Thyroid gland (tissue), 4 donors: ENCODE results near the gene PRKCZ. TPM values are rescaled to one million over a fixed set of nuclear protein-coding genes. Genes with fewer than 3 reads are reported as not detected.
A peak's percentile ranks its signal among the peaks of the same experiment; 100 is the strongest.

Experiments used
- DNase-seq, 2 donors: peaks; one replicate each; pipeline ENCODE4 v3.0.0-alpha.2; 2019
- H3K27ac ChIP-seq, 3 donors: fragments of 200-600 bp; sonication (generic); 1 replicate in 2 of 3; 2 replicates in 1 of 3; pipeline ENCODE4 v1.5.1; 2016 to 2019; ENCODE audit warnings: mild to moderate bottlenecking in 1 of 3, moderate library complexity in 1 of 3
- H3K27me3 ChIP-seq: fragments of 200-600 bp; sonication (generic); one replicate; pipeline ENCODE4 v1.5.1; 2019
- H3K36me3 ChIP-seq, 2 donors: fragments of 200-600 bp; sonication (generic); one replicate each; pipeline ENCODE4 v1.5.1; 2016 to 2019
- H3K4me1 ChIP-seq, 2 donors: fragments of 200-600 bp; sonication (generic); one replicate each; pipeline ENCODE4 v1.5.1; 2017 to 2019
- H3K4me3 ChIP-seq, 3 donors: fragments of 200-600 bp; sonication (generic); replicated peaks in 1 of 3; 1 replicate in 2 of 3; 2 replicates in 1 of 3; pipeline ENCODE4 v1.5.1; 2016; ENCODE audit warnings: mild to moderate bottlenecking in 1 of 3
- H3K9me3 ChIP-seq: fragments of 200-600 bp; sonication (generic); one replicate; pipeline ENCODE4 v1.5.1; 2017
- POLR2A ChIP-seq, 2 donors: fragments of 450-650 bp; IDR thresholded peaks; one replicate each; pipeline ENCODE4 v1.6.1; 2017; ENCODE audit warnings: antibody characterized with exemption in 2 of 2, mild to moderate bottlenecking in 2 of 2, moderate library complexity in 1 of 2
- WGBS, 2 donors: methylation state at CpG; one replicate each; pipeline ENCODE4 v1.1.5; 2017; 5-methylcytosine and 5-hydroxymethylcytosine counted together
- intact Hi-C: fragments of 100-400 bp; cut with DNase I; formaldehyde crosslinking; loops from one replicate; pipeline ENCODE4 v1.15.1; 2023
- total RNA-seq, 4 donors: library from RNA; depleted of rRNA; stranded (reverse); fragments of >200 nt; gene quantifications; one replicate each; pipeline ENCODE4 v1.2.3, GENCODE V29; 2016
- TF ChIP-seq, protein P1 (sequence below), 6 experiments: fragments of 200-600 bp in 3 of 6; fragments of 450-650 bp in 3 of 6; sonication (generic) in 3 of 6; IDR thresholded peaks; one replicate each; pipeline ENCODE4 v1.5.1; 2016 to 2019; ENCODE audit warnings: antibody characterized with exemption in 6 of 6, mild to moderate bottlenecking in 2 of 6, inconsistent platforms in 1 of 6, moderate library complexity in 1 of 6

PRKCZ gene
- total RNA-seq, 4 donors from 2014 or later: 33.6 to 53.0 (median 44.3) TPM

DNA sequence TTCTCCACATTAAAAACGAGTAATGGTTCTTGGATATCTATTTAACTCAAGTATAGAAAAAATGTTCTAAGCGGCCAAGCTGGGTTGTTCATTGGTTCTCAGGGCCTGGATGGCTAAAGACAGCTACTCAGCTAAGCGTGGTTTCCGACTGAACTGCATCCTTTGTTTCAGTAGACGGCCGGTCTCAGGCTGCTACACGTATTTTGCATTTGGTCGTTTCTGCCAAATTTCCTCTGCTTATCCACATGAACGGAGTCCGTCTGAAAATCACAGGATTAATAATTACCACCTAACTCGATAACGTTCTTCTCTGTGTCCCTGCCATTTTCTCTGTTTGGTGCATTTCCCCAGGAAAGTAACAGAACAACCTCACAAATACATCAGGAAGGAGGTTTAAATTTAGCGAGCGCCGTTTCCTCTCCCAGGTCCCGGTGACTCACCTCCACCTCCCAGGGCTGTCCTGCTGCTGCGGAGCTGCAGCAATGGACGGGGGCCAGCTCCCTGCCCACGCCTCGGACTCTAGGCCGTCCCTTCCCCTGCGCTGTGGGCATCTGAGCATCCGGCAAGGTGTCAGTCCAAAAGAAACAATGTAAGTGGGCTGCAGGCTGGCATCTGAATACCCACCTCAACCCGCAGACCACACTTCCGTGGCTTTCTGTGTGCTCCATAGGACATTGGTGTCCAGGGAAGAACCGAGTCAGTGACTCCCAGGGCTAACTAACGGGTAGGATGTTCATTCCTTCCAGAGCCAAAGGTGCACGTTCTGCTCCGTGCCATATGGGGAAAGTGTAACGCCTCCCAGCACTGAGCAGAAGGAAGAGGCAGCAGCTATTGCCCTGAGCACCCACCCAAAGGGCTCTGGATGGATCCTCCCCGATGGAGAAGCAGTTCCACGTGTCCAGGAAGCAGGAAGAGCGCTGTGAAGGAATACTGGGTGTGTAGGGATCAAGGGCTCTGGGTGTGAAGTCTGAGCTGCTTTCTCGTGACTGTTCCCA lies 35.2 kb upstream of the PRKCZ start:
- Histone ChIP-seq H3K27me3 (no peaks in the 10 kb centered on the region), H3K4me3 (no peak overlapping the region)
- DNase-seq: no peak

DNA sequence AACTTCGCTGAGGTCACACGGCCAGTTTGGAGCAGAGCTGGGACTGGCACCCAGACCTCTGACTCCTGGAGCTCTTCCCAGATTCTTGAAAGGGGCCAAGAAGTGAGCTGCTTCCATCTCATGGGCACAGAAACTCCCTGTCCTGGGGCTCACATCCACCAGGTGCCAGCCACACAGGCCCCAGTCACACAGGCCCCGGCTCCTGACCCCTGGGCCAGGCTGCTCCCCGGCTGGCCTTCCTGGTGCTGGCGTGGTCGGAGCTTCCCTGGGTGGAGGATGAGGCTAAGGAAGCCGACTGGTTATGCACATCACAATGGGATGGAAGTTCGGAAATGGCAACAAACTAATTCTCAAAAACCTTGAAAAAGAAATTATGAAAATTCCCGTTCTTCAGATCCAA lies 34.1 kb upstream of the PRKCZ start:
- H3K27me3 ChIP-seq: peaks cover 3% of the 10 kb centered on the region
- no peak for DNase-seq
- H3K9me3 ChIP-seq: no peaks in the 10 kb centered on the region
- TF ChIP-seq, protein P1, sequence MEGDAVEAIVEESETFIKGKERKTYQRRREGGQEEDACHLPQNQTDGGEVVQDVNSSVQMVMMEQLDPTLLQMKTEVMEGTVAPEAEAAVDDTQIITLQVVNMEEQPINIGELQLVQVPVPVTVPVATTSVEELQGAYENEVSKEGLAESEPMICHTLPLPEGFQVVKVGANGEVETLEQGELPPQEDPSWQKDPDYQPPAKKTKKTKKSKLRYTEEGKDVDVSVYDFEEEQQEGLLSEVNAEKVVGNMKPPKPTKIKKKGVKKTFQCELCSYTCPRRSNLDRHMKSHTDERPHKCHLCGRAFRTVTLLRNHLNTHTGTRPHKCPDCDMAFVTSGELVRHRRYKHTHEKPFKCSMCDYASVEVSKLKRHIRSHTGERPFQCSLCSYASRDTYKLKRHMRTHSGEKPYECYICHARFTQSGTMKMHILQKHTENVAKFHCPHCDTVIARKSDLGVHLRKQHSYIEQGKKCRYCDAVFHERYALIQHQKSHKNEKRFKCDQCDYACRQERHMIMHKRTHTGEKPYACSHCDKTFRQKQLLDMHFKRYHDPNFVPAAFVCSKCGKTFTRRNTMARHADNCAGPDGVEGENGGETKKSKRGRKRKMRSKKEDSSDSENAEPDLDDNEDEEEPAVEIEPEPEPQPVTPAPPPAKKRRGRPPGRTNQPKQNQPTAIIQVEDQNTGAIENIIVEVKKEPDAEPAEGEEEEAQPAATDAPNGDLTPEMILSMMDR (IDR thresholded peaks at IDR 0.05): no peak
- no peak for TF ChIP-seq POLR2A (IDR thresholded peaks at IDR 0.05)
- H3K36me3 ChIP-seq: no peaks in the 10 kb centered on the region
- H3K4me1 ChIP-seq: peaks cover 5 to 7% of the 10 kb centered on the region in 2 donors
- no peak overlapping the region for H3K4me3 ChIP-seq
- intact Hi-C loops: no loop called here
- no peak overlapping the region for H3K27ac ChIP-seq
- WGBS, 2 donors: 81 to 87% methylated on average over 8 to 9 of the region's 9 CpGs

More for the DNA sequence above, 35.2 kb upstream of the PRKCZ start:
- H3K36me3 ChIP-seq: no peaks in the 10 kb centered on the region
- TF ChIP-seq POLR2A (IDR thresholded peaks at IDR 0.05): no peak
- TF ChIP-seq, protein P1 (IDR thresholded peaks at IDR 0.05): no peak
- no peak overlapping the region for H3K27ac ChIP-seq
- 69 to 75% methylated on average over 31 to 34 of the region's 34 CpGs for WGBS, 2 donors
- intact Hi-C loops: no loop called here
- H3K9me3 ChIP-seq: no peaks in the 10 kb centered on the region
- H3K4me1 ChIP-seq: peaks cover 5 to 7% of the 10 kb centered on the region in 2 donors

DNA sequence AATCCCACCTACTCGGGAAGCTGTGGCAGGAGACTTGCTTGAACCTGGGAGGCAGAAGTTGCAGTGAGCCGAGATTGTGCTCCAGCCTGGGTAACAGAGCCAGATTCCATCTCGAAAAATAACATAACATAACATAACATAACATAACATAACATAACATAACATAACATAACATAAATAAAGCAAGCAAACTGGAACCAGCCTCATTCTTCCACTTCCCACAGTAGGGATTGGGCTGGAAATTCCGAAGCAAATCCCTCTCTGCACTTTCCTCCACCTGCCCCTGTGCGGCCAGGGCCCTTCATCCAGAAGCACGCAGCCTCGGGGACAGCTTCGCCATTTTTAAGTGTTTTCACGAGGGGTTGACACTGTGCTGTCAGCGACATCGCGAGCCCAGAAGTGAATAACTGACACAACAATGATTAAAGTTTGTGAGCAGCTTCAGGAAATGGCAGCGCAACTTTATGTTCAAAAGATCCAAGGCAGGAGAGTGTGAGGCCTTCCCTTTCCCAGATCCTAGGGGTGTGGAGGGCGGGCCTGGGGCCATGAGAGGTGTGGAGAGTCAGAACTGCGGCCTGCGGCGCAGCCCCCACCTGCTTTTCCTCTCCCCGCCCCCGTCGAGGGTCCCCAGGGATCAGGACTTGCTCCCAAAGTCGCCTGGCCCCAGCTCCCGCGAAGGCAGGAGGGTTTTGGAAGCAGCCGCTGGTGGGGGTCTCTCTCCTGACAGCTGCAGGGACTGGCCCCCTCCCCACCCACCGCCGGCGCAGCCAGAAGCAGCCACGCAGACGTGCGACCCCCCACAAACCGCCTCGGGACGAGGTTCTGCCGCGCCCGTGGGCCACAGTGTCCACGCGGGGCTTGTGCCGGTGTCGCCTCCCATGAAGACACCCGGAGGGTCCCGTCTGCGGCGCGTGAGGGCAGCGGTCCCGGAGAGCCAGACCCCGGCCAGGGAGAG lies 31.7 kb upstream of the PRKCZ start:
- TF ChIP-seq, protein P1 (IDR thresholded peaks at IDR 0.05): no peak
- no peak for TF ChIP-seq POLR2A (IDR thresholded peaks at IDR 0.05)
- Histone ChIP-seq H3K4me3 (no peak overlapping the region), H3K4me1 (peaks cover 5 to 7% of the 10 kb centered on the region in 2 donors), H3K36me3 (no peaks in the 10 kb centered on the region), H3K27me3 (peaks cover 3% of the 10 kb centered on the region), H3K9me3 (no peaks in the 10 kb centered on the region), H3K27ac (no peak overlapping the region)
- DNase-seq: no peak
- intact Hi-C loops: no loop called here
- WGBS, 2 donors: 48 to 50% methylated on average over 16 to 22 of the region's 48 CpGs

DNA sequence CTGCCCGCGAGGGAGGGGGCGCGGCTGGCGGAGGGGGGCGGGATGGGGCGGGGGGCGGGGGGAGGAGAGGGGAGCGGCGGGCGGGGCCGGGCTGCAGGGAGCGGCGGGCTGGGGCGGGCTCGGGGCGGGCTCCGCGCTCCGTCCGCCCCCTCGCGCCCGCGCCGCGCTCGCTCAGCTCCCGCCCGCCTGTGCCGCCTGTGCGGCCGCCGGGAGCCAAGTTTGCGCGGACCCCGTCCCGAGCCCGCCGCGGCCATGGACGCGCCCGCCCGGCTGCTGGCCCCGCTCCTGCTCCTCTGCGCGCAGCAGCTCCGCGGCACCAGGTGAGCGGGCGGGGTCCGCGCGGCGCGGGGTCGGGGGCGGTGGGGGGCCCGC lies 31.1 kb upstream of the PRKCZ start, which contains the start of gene GABRD:
Gene GABRD (plus strand): TSS at position 174 of the 372 bp plus-strand sequence. CDS start 79 bp downstream, at position 253.
- no CpG with 5 or more reads among the region's 60 CpGs for WGBS, 2 donors
- DNase-seq: no peak
- intact Hi-C loops: no loop called here
- Histone ChIP-seq H3K4me3 (peak within 1 kb of the TSS in 1 of 3 donors; percentile 14), H3K36me3 (no peaks in the 10 kb centered on the region), H3K27me3 (peaks cover 3% of the 10 kb centered on the region), H3K9me3 (no peaks in the 10 kb centered on the region), H3K27ac (no peak within 1 kb of the TSS), H3K4me1 (peaks cover 5 to 7% of the 10 kb centered on the region in 2 donors)
- TF ChIP-seq, protein P1 (IDR thresholded peaks at IDR 0.05): no peak
- no peak for TF ChIP-seq POLR2A (IDR thresholded peaks at IDR 0.05)
